MCF 10A (cell line): Measurements from ENCODE around the gene LTF. TPM values are rescaled to one million over a fixed set of nuclear protein-coding genes. Genes with fewer than 3 reads are reported as not detected.

Experiments
- BruUV-seq: library from RNA; stranded (reverse); fragments of 400-500 nt; replicated peaks from 2 replicates; lab custom pipeline; 2021; lab: Mats Ljungman, UMichigan
- CTCF ChIA-PET: fragments of 300-600 bp; sonication (Branson Sonifier 250); formaldehyde crosslinking; extraction: SDS; loops from one replicate; lab custom pipeline; 2021; ENCODE audit warnings: antibody characterized with exemption, inconsistent platforms; lab: Yijun Ruan, JAX
- POLR2A ChIA-PET: fragments of 300-600, 350-650 bp; sonication (Branson Sonifier 250); formaldehyde crosslinking; extraction: SDS; loops from one replicate; lab custom pipeline; 2020; ENCODE audit warnings: antibody characterized with exemption, inconsistent platforms; lab: Yijun Ruan, JAX
- DNase-seq: peaks from one replicate; pipeline ENCODE4 v3.0.0-alpha.2; 2018; ENCODE audit not compliant: unreplicated experiment
- H3K27ac Mint-ChIP-seq: one replicate; pipeline ENCODE4 v1.8.0; 2022; ENCODE audit warnings: mild to moderate bottlenecking, low read depth, mixed read lengths; ENCODE audit not compliant: unreplicated experiment
- H3K27me3 Mint-ChIP-seq: one replicate; pipeline ENCODE4 v1.8.0; 2022; ENCODE audit warnings: mixed read lengths; ENCODE audit not compliant: insufficient read depth, unreplicated experiment
- H3K36me3 Mint-ChIP-seq: one replicate; pipeline ENCODE4 v1.8.0; 2022; ENCODE audit warnings: mild to moderate bottlenecking, moderate library complexity, mixed read lengths; ENCODE audit not compliant: insufficient read depth, unreplicated experiment
- H3K4me1 Mint-ChIP-seq: one replicate; pipeline ENCODE4 v1.8.0; 2022; ENCODE audit warnings: mixed read lengths; ENCODE audit not compliant: insufficient read depth, unreplicated experiment
- H3K4me3 Mint-ChIP-seq: one replicate; pipeline ENCODE4 v1.8.0; 2022; ENCODE audit warnings: mild to moderate bottlenecking, moderate library complexity, mixed read lengths; ENCODE audit not compliant: unreplicated experiment
- H3K9me3 Mint-ChIP-seq: one replicate; pipeline ENCODE4 v1.8.0; 2022; ENCODE audit warnings: mixed read lengths; ENCODE audit not compliant: unreplicated experiment
- intact Hi-C: fragments of 100-400 bp; cut with micrococcal nuclease; formaldehyde crosslinking; loops from 2 replicates; pipeline ENCODE4 v1.14.1; 2022
- total RNA-seq: library from RNA; stranded (reverse); gene quantifications from 2 replicates; pipeline ENCODE4 v1.2.3, GENCODE V29; 2022
- TF ChIP-seq, protein P1 (sequence below): fragments of 200-600 bp; IDR thresholded peaks from one replicate; pipeline ENCODE4 v1.8.0; 2022; ENCODE audit warnings: antibody characterized with exemption, mild to moderate bottlenecking; ENCODE audit not compliant: unreplicated experiment

The LTF gene
- total RNA-seq, 1 experiment from 2014 or later = not detected

DNA sequence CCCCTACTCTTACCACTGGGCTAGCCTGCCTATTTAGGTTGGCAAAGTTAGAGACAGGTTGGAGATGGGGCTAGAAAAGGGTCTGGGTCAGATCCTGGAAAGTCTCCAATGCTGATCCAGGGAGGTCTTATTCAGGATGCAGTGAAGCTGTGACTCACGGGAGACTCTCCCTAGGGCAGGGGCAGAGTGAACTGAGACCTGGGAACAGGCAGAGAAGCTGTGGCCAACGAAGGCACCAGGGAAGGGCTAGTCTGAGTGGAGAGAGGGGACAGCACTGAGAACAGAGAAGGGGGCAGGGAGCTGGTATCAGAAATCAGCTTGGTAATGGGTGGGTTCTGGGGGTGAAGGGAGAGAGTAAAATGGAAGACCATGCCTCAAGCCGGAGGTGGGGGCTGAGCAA, 2.2 kb downstream of the LTF start:
- POLR2A ChIA-PET = interaction anchor here (1.1 kb wide), 1 partner anchor 14 kb away, joined by 4 read pairs; no protein-coding TSS in a partner anchor
- H3K9me3 Mint-ChIP-seq = peaks cover 6% of the 10 kb centered on the region
- no peak overlapping the region for H3K27ac Mint-ChIP-seq
- H3K4me3 Mint-ChIP-seq = no peak overlapping the region
- H3K4me1 Mint-ChIP-seq = peaks cover 8% of the 10 kb centered on the region
- no peaks in the 10 kb centered on the region for H3K36me3 Mint-ChIP-seq
- TF ChIP-seq, protein P1, sequence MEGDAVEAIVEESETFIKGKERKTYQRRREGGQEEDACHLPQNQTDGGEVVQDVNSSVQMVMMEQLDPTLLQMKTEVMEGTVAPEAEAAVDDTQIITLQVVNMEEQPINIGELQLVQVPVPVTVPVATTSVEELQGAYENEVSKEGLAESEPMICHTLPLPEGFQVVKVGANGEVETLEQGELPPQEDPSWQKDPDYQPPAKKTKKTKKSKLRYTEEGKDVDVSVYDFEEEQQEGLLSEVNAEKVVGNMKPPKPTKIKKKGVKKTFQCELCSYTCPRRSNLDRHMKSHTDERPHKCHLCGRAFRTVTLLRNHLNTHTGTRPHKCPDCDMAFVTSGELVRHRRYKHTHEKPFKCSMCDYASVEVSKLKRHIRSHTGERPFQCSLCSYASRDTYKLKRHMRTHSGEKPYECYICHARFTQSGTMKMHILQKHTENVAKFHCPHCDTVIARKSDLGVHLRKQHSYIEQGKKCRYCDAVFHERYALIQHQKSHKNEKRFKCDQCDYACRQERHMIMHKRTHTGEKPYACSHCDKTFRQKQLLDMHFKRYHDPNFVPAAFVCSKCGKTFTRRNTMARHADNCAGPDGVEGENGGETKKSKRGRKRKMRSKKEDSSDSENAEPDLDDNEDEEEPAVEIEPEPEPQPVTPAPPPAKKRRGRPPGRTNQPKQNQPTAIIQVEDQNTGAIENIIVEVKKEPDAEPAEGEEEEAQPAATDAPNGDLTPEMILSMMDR = no peak
- H3K27me3 Mint-ChIP-seq = peaks cover 70% of the 10 kb centered on the region
- no TSS peak for BruUV-seq
- intact Hi-C loops = no loop called here
- CTCF ChIA-PET = interaction anchor here (0.5 to 2.1 kb wide), 8 partner anchors 9 to 471 kb away, joined by 3 to 7 read pairs (median 3); no protein-coding TSS in a partner anchor
- DNase-seq = no peak

DNA sequence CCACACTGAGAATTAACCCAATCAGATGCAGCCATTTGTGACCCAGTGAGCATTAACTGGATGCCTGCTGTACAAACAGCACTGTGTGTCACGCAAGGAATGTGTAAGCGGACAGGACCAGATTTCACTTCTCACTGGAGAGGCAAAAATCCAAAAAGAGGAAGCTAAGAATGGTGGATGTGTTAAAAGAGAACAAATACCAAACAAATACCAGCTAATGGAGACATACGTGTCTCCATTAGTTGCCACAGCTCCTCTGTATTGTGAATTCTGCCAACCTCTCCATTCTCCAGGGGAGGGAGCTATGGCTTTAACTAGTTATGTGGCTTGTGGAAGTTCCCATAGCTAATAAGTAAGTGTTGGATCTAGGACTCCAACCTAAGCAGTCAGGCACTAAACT, 2.6 kb downstream of the LTF start:
- TF ChIP-seq, protein P1 = no peak
- BruUV-seq = no TSS peak
- DNase-seq = peak; percentile 22

DNA sequence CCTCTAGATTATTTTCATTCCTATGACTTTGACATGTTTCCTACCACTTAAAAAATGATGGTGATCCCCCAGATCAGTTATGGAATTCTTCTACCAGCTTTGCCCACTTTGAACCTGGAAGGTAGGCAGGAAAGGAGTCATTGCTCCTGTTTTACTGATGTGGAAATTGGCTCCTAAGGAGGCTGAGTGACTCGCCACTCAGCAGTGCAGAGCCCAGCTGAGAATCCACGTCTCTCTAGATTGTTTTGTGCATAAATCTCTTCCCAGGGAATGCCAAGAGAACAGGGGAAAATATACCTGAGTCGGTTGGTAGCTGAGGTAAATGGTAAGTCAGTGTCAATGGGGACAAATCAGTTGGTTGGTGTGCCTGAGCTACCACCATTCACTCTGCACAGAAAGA, 4.7 kb downstream of the LTF start:
- TF ChIP-seq, protein P1 = no peak
- Mint-ChIP-seq H3K9me3 (peaks cover 6% of the 10 kb centered on the region), H3K27ac (no peak overlapping the region), H3K4me1 (peaks cover 8% of the 10 kb centered on the region), H3K27me3 (peaks cover 60% of the 10 kb centered on the region), H3K36me3 (no peaks in the 10 kb centered on the region), H3K4me3 (no peak overlapping the region)
- DNase-seq = no peak
- BruUV-seq = no TSS peak
- intact Hi-C loops = no loop called here
- ChIA-PET CTCF (interaction anchor here (0.6 to 2.0 kb wide), 3 partner anchors 15 to 98 kb away, joined by 3 to 5 read pairs (median 4); no protein-coding TSS in a partner anchor), POLR2A (no interaction called here)

More for the DNA sequence above, 2.6 kb downstream of the LTF start:
- Mint-ChIP-seq H3K36me3 (no peaks in the 10 kb centered on the region), H3K9me3 (peaks cover 6% of the 10 kb centered on the region), H3K4me3 (no peak overlapping the region), H3K4me1 (peaks cover 8% of the 10 kb centered on the region), H3K27me3 (peaks cover 70% of the 10 kb centered on the region), H3K27ac (no peak overlapping the region)
- CTCF ChIA-PET = interaction anchor here (0.5 to 2.1 kb wide), 5 partner anchors 12 to 472 kb away, joined by 3 to 7 read pairs (median 3); no protein-coding TSS in a partner anchor
- intact Hi-C loops = no loop called here
- POLR2A ChIA-PET = interaction anchor here (1.1 kb wide), 1 partner anchor 14 kb away, joined by 4 read pairs; no protein-coding TSS in a partner anchor

DNA sequence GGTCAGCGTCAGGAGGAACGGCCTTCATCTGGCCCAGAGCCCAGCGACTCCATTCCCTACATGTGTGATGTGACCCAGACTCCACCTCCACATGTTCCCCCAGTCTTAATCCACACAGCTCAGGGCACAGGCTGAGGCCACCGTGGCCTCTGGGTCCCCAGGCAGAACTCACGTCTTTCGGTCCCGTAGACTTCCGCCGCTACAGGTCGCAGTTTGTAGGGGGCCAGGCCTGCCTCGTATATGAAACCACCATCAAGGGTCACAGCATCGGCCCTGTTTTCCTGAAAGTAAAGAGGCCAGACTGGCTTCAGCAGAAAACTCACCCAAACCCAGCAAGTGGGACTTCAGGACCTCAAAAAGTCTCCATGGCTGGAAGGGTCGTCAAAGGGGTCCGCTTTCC, 8.6 kb downstream of the LTF start:
- no peak overlapping the region for H3K27ac Mint-ChIP-seq
- no peak overlapping the region for H3K4me3 Mint-ChIP-seq
- H3K27me3 Mint-ChIP-seq = peaks cover 60% of the 10 kb centered on the region
- TF ChIP-seq, protein P1 = no peak
- BruUV-seq = no TSS peak
- CTCF ChIA-PET = no interaction called here
- no peak for DNase-seq
- no peaks in the 10 kb centered on the region for H3K4me1 Mint-ChIP-seq
- intact Hi-C loops = no loop called here
- H3K9me3 Mint-ChIP-seq = peaks cover 6% of the 10 kb centered on the region
- no peaks in the 10 kb centered on the region for H3K36me3 Mint-ChIP-seq
- POLR2A ChIA-PET = no interaction called here
